HG03439 (cell line): ENCODE measurements around the gene MYCBPAP.

ENCODE experiments used
- ATAC-seq: cut with Tn5 transposase; IDR thresholded peaks from one replicate; pipeline ENCODE4 v1.9.1; 2021; ENCODE audit warnings: mild to moderate bottlenecking, moderate library complexity; ENCODE audit not compliant: unreplicated experiment

Gene MYCBPAP

DNA sequence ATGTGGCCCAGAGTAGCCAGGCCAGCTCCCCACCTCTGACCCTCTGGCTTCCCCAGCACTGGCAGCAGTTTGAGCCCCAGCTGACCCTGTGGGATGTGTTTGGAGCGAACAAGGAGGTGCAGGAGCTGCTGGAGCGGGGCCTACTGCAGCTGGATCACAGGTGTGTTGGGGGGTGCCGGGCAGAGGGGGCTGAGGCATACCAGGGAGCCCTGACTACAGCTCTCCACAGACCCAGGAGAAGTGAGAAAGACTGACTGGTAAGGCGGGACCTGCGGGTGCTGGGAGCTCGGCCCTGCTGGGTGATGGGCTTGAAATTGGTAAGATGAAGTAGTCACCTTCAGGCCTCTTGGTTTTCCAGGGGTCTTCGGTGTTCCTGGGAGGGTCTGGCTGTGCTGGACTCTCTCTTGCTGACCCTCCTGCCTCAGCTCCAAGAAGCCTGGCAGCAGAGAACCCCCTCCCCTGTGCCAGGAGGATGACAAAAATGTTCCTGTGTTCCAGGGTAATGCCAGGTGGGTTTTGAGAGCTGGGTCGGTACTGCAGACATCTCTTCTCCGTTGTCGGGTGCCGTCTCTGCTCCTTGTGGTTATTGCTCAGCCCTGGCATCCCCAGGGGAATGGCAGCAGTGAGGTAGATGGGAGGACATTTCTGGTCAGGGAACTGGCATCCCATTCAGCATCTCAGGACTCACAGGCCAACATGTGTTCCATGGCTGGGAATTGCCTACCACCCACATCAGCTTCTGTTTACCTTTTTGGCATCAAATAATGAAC is 23.7 kb upstream of the MYCBPAP start:
- no peak for ATAC-seq

DNA sequence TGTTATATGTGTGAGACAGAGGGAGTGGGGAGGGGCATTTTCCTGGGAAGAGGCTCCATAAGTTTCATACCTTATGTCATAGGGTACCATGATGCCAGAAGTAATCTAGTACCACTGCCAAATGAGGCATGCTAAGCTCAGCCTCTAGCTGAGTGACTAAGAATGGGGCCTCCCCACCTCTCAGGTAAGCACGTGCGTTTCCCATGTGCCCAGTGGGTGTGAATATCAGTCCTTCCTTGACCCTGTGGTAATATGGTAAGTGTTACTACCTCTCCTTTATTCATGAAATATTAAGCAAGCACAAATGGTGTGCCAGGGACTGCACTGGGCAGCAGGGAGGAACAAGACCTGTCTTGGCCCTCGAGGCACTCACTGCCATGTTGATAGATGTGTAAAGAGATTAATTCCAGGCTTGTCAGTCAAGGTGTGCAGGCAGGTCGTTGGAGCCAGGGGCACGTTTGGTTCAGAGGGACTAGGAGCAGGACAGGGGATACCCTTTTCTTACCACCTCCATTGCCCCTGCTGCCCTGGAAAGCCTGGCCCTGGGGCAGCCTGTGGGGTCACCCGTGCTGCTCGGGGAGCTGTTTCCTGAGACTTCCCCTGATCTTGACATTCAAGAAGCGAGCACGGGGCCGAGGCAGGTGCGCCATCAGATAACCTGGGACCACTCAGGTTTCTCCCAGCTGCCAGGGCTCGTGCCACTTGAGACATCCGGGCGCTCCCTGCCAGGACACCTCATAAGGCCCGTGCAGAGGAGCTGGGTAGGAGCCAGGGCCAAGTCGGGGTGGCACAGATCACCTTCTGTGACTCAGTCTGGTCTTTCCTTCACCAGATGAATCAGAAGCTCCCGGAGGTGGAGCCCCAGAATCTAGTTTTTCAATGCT is 20.8 kb upstream of the MYCBPAP start:
- ATAC-seq: no peak

DNA sequence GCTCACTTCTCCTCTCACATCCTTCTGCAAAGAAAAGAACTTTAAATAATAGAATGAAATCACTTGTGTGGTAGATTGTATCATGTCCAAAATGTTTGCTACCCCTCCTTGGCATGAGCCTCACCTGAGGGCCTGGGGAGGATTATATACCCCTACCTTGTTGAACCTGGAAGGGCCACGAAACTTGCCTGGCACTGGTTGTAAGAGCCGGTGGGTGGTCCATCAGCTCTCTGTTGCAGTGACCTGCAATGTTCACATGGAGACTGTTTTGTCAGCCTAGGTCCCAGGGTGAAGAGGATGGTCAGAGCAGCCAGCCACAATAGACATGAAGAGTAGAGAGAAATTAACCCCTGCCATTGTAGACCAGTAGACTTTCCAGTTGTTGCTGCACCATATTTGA is 19.4 kb upstream of the MYCBPAP start:
- ATAC-seq: no peak

DNA sequence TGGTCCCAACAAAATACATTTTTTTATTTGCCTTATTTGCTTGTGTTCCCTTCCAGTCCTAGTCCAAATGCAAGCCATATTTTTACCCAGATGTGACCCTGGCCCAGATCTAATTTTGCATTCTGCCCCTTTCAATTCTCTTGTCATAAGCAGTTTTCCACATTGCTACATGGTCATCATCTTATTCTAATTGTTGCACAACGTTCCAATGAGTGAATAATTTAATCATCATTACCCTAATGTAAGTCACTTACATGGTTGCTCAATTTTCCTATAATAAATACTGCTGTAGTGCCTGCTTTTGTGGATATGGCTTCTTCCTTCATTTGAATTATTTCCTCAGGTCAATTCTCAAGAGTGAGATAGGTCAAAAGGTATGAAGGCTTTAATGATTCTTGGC is 16.7 kb upstream of the MYCBPAP start:
- no peak for ATAC-seq

DNA sequence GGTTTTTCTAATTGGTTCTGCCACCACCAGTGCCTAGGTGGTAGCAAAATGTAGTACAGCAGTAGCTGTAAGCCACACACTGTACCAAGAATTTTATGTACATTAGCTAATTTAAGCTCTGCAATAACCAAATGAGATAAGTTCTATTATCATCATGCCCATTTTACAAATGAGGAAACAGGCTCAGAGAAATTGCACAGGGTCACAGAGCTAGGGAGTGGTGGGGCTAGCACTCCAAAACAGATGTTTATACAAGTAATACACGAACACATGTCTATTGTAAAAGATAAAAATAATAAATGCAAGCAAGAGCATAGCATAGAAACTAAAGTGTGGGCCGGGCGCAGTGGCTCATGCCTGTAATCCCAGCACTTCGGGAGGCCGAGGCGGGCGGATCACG is 16.0 kb upstream of the MYCBPAP start:
- ATAC-seq: no peak

DNA sequence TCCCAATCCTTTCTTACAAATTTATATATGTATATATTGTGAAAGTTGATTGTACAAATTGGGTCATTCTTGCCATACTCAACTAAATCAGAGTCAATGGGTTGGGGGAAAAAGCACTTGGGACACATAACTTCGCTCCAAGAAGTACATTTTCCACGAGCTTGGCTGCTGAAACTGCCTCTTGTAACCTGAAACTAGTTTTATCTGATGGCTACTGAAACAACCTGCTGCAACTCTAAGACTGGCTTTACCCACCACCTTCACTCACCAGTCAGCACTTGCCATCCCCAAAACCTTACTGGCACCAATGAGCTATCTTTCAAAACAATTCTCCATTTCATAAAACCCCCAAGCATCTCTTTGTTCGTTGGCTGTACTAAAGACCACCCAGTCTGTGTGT is 14.5 kb upstream of the MYCBPAP start:
- no peak for ATAC-seq

DNA sequence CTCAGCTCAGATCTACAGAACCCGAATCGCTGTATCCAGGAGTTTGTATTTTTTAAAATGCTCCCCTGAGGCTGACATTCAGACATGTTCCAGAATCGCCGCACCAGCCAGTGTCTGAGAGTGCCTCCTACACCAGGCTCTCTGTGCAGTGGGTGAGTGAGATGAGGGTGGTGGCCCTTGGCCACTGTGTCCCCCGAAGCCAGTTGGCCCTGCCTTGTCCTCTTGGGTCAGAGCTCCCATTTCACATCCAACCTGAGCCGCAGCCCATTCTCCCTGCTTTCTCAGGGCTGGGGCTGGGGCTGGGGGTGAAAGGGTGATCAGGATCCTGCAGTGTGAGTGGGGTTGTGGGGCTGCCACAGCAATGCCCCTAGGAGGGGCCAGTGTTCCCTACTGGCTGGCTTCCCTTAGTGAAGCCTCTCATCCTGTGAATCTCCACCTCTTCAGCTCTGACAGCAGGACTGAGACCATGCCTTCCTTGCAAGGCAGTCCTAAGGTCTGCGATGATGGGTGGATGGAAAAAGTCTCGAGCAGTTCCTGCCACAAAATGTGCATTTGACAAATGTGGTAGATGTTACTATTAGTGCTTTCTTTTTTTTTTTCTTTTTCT is 12.9 kb upstream of the MYCBPAP start:
- ATAC-seq: no peak

DNA sequence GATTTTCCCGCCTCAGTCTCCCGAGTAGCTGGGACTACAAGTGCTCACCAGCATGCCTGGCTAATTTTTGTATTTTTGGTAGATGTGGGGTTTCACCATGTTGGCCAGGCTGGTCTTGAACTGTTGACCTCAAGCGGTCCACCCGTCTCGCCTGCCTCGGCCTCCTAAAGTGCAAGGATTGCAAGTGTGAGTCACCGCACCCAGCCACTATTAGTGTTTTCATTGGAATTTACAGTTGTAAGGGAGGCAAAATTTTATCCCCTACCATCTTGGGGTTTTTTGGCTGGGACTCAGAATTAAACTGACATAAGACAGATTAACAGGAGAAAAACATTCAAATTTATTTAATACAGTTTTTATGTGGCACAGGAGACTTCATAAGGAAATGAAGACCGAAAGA is 12.3 kb upstream of the MYCBPAP start:
- no peak for ATAC-seq

DNA sequence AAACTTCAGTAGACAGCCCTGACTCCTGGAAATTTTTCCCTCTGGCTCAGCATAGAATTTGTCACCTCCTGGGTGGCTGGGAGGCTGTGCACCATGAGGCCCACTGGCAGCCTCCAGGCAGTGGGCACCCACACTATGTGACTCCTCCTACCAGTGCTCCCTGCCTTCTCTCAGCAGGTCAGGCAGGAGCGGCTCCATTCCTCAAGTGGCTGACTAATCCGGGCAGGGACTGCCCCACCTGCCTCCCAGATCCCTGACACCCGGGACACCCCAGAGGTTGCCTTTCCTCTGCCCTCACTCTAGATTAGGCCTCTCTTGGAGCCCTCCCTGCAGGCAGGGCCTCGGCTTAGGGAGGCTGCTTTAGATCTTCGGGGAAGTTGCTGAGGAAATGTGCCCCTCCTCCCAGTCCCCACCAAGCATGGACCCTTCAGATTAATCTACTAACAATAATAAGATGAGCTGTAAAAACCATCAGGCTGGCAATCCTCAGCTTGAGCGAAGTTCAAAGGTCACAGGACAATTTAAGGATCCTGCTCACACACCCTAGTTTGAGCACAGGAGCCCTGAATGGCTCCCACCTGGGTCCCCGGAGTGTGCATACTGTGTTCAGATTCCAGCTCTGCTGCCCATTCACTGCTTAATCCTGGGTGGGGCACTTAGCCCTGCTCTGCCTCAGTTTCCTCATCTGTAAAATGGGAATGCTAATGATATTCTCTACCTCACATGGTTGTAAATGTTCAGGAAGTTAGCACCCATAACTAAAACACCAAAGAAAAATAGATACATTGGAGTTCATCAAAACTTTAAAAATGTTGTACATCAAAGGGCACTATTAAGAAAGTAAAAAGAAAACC is 10.0 kb upstream of the MYCBPAP start:
- ATAC-seq: no peak

DNA sequence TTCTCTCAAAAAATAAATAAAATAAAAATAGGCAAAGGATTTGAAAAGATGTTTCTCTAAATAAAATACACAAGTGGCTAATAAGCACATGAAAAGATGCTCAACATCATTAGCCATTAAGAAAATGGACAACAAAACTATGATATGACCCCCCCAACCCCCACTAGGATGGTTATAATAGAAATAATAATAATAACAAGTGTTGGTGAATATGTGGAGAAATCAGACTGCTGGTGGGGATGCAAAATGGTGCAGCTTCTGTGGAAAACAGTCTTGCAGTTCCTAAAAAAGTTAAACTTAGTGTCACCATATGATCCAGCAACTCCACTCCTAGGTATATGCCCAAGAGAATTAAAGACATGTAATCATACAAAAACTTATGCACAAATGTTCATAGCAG is 9.0 kb upstream of the MYCBPAP start:
- ATAC-seq: no peak

DNA sequence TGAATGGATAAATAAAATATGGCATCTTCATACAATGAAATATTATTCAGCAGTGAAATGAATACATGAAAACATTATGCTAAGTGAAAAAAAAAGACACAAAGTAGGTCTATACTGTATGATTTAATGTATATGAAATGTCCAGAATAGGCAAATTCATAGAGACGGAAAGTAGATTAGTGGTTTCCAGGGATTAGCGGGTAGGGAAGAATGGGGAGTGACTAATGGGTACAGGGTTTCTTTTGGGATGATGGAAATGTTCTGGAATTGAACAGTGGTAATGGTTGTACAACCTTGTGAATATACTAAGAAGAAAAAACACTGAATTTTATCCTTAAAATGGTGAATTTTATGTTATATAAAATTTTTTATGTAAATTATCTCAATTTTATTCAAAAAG is 8.5 kb upstream of the MYCBPAP start:
- ATAC-seq: no peak

DNA sequence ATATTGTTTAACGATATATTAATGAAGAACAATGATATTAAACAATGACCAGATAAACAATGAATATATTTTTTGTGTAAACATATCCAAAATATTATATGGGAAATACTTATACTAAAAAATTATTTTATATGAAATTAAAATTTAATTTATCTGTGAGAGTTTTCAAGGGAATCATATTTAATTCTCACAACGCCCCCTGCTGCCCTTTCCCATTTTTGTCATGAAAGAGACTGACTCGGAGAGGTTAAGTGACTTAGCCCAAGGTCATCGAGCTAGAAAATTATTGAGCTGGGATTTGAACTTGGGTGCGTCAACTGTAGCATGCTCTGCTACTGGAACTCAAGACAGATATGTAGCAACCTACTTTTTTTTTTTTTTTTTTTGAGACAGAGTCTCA is 7.2 kb upstream of the MYCBPAP start:
- no peak for ATAC-seq

DNA sequence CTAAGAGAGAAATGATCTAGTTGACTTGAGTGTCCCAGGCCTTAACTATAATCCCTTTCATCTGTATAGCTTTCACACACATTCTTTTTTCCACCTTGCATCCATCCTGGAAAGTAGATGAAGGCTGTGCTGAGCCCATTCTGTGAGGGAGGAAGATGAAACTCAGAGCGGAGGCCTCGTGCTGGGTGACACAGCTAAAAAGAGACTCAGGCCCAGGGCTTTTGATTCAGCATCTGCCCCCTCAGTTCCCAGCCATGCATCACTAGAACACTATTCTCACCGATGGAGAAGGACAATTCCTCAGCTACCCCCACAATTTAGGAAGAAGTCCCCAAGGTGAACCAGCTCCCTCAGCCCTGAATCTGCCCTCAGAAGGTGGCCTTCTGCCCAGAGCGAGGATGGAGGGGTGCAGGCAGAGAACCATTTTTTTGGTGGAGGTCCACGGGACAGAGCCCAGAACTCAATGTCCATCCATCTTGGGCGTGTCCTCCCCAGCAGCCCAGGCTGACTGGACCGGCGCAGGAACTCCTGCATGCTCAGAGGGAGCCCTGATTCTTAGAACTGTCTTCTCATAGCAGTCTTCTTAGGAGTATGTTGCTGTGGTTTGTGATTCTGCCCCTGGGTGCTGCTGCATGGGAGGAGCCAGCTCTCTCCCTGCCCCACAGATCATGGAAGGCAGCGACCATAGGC is 5.8 kb upstream of the MYCBPAP start:
- ATAC-seq: no peak

DNA sequence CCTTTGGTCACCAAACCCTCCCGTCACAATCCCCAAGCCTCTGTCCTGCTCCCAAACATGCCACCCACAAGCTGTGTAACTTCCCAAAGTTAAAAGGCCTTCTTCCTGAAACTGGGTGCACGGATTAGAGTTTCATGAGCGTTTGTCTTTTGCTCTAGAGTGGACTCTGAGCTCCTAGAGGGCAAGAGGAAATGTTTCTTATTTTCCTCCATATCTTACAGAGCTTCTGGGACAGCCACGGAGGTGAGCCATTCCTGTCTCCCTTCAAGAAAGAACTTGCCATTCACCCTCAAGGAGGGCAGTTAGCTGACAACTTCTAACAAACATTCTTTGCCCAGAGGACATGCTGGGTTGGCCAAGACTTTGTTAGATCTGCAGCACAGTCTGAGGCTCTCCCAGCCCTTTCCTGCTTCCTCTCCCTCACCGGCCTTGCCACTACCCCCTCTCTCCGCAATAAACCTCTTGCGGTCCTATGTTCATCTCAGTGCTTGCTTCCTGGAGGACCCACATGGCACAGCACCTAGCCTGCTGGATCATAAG is 2.6 kb upstream of the MYCBPAP start:
- no peak for ATAC-seq

DNA sequence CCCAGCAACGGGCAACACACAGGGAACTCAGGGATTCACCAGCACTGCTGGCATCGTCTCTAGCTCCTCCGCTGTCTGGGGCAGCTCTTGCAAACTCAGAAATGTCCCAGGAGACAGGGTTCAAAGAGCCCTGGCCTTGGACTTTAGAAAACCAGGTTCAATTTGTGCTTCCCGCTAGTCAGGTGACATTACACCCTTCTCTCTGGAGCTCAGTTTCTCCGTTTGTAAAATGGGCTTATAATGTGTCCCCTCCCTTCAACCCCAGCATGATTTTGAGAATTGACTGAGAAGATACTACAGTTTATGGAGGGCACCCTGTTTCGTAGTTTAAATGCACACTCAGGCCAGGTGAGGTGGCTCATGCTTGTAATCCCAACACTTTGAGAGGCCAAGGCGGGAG is 1.9 kb upstream of the MYCBPAP start:
- ATAC-seq: no peak

DNA sequence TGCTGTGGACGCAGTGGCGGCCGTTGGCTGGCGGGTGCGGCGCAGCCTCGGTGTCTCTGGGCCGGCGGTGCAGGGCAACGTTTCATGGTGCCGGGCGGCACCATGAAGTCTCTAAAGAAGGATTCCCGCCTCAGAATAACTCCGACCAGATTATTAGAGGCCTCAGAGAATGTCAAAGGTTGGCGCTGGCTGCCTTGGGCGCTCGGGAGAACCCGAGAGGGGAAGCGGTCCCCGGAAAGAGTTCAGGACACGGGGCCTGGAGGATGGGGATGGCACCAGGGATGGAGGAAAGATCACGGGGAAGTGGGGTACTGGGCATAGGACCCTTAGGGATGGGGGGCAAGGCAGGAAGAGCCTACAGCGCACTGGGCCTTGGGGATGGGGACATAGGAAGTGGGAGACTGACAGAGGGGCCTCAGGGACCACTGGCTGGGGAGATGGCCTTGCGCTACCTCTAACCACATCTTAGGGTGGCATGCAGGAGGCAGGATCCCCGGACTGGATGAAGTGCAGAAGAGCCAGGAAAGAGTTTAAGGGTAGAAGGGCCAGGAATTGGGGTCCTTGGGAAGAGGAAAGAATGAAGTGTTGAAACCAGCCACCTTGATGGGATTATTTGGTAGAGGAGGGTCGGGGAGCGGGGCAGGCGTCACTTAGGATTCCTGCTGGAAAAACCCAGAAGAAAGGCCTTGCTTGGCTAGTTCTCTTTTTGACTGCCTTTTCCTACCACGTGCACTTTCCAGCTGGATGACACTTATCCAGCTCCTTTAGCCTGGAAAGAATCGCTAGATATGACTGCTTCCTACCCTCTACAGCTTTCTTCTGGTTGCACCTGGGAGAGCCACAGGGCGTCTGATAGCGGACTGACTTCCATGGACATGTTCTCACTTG is 578 bp downstream of the MYCBPAP start:
- ATAC-seq: no peak

DNA sequence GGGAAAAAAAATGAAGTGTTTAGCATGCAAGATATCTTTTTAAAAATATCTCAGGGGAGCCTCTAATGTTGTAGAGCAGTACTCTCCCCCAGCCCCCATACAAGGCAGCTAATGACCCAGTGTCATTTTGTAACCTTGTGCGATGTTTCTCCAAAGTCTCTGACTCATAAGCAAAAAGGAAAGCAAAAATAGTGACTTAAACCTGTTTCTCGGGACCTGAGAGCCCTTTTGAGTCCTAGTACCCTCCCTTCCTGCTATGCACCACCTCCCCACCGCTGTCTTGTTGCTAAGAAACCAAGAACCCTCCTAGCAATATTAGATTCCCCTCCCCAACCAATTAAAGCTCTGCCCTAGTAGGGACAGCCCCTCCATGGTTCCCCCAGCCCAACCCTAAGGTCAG is 2.8 kb downstream of the MYCBPAP start:
- ATAC-seq: peak; percentile 69

DNA sequence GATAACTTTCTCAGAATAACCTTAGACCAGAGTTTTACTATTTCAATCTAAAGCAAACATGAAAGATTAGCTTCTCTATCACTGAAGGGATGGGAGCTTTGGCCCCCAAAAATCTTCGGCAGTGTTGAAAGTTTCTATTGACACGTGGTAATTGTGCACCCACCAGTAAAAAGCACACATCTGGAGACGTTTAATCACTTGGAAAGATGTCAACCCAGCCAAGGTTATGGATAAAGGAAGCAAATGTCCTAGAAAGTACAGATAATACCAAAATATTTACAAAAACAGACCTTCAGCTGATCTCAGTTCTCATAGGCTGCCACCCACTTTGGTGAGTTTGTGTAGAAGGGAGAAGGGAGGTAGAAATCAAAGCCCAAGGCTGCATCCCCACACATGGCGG is 5.3 kb downstream of the MYCBPAP start:
- ATAC-seq: no peak

DNA sequence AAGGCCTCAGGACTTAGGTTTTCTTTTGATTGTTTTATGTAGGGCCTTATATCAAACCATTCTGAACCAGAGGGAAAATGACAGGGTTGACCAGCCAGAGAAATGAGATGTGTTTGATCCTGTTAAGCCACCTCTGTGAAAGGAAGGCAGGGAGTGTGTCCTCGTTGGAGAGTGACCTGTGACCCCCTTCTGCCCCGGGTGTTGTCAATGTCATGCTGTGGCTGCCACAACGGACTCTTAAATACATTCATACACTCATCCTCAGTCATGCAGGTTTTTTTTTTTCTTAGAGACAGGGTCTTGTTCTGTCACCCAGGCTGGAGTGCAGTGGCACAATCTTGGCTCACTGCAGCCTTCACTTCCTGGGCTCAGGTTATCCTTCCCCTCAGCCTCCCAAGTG is 6.1 kb downstream of the MYCBPAP start:
- ATAC-seq: no peak
